NB4 (cell line): Measurements from ENCODE around the gene MYO1E.

ENCODE experiments used
- DNase-seq: peaks from one replicate; pipeline ENCODE4 v3.0.0; 2010; ENCODE audit warnings: low read depth
- H3K4me3 ChIP-seq: one replicate; pipeline ENCODE4 v1.5.1; 2011; ENCODE audit warnings: mild to moderate bottlenecking, low read depth, low read length, moderate library complexity
- CTCF ChIP-seq: IDR thresholded peaks from one replicate; pipeline ENCODE4 v1.5.1; 2012; ENCODE audit warnings: low read depth, low read length
- MAX ChIP-seq: IDR thresholded peaks from 2 replicates; pipeline ENCODE4 v1.6.1; 2011; ENCODE audit warnings: low read depth, low read length
- MYC ChIP-seq: IDR thresholded peaks from 2 replicates; pipeline ENCODE4 v1.6.1; 2011; ENCODE audit warnings: low read depth, low read length
- POLR2A ChIP-seq: IDR thresholded peaks from 2 replicates; pipeline ENCODE4 v1.6.1; 2011; ENCODE audit warnings: mild to moderate bottlenecking; ENCODE audit not compliant: insufficient read length; ENCODE audit errors: extremely low read depth

MYO1E gene

GRCh38 chr15:59268168-59268851, 104.4 kb downstream of the MYO1E start:
- H3K4me3 ChIP-seq, result no peak overlapping the region
- no peak for DNase-seq
- TF ChIP-seq MAX (no peak), MYC (no peak), CTCF (no peak), POLR2A (no peak)

GRCh38 chr15:59266028-59266427, 106.6 kb downstream of the MYO1E start:
- no peak overlapping the region for H3K4me3 ChIP-seq
- DNase-seq, result no peak

GRCh38 chr15:59262316-59262715, 110.4 kb downstream of the MYO1E start:
- TF ChIP-seq POLR2A (no peak), MYC (no peak), MAX (no peak), CTCF (no peak)
- H3K4me3 ChIP-seq, result no peak overlapping the region
- DNase-seq, result no peak

More at GRCh38 chr15:59266028-59266427, 106.6 kb downstream of the MYO1E start:
- TF ChIP-seq CTCF (no peak), MAX (no peak), POLR2A (no peak), MYC (no peak)

GRCh38 chr15:59260090-59260489, 112.6 kb downstream of the MYO1E start:
- no peak for DNase-seq
- H3K4me3 ChIP-seq, result no peak overlapping the region
- TF ChIP-seq POLR2A (no peak), CTCF (no peak), MAX (no peak), MYC (no peak)

- no peak for DNase-seq
- TF ChIP-seq MAX (no peak), MYC (no peak), CTCF (no peak), POLR2A (no peak)
- H3K4me3 ChIP-seq, result no peak overlapping the region
Observed at GRCh38 chr15:59259137-59259943, 113.3 kb downstream of the MYO1E start.
